Measurements from ENCODE around the gene CATSPER1.

- TF ChIP-seq, protein P1, sequence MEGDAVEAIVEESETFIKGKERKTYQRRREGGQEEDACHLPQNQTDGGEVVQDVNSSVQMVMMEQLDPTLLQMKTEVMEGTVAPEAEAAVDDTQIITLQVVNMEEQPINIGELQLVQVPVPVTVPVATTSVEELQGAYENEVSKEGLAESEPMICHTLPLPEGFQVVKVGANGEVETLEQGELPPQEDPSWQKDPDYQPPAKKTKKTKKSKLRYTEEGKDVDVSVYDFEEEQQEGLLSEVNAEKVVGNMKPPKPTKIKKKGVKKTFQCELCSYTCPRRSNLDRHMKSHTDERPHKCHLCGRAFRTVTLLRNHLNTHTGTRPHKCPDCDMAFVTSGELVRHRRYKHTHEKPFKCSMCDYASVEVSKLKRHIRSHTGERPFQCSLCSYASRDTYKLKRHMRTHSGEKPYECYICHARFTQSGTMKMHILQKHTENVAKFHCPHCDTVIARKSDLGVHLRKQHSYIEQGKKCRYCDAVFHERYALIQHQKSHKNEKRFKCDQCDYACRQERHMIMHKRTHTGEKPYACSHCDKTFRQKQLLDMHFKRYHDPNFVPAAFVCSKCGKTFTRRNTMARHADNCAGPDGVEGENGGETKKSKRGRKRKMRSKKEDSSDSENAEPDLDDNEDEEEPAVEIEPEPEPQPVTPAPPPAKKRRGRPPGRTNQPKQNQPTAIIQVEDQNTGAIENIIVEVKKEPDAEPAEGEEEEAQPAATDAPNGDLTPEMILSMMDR (IDR thresholded peaks at IDR 0.05): no peak
- TF ChIP-seq POLR2A (IDR thresholded peaks at IDR 0.05; ENCODE audit: low read depth) (no peak), POLR2AphosphoS5 (IDR thresholded peaks at IDR 0.05) (no peak)
Observed at GRCh38 chr11:65992056-65992455, 34.2 kb downstream of the CATSPER1 start.

All from esophagus muscularis mucosa (tissue), 3 donors.